GM21786 (cell line): ENCODE data around the gene NDUFS6.
"Not testable (repeated sequence)": the region's sequence is repeated elsewhere in the genome, so short reads cannot be mapped to it uniquely, and the experiment has no call there.

Source experiments
- ATAC-seq: cut with Tn5 transposase; IDR thresholded peaks from one replicate; pipeline ENCODE4 v1.9.1; 2021; ENCODE audit not compliant: unreplicated experiment

The NDUFS6 gene

DNA sequence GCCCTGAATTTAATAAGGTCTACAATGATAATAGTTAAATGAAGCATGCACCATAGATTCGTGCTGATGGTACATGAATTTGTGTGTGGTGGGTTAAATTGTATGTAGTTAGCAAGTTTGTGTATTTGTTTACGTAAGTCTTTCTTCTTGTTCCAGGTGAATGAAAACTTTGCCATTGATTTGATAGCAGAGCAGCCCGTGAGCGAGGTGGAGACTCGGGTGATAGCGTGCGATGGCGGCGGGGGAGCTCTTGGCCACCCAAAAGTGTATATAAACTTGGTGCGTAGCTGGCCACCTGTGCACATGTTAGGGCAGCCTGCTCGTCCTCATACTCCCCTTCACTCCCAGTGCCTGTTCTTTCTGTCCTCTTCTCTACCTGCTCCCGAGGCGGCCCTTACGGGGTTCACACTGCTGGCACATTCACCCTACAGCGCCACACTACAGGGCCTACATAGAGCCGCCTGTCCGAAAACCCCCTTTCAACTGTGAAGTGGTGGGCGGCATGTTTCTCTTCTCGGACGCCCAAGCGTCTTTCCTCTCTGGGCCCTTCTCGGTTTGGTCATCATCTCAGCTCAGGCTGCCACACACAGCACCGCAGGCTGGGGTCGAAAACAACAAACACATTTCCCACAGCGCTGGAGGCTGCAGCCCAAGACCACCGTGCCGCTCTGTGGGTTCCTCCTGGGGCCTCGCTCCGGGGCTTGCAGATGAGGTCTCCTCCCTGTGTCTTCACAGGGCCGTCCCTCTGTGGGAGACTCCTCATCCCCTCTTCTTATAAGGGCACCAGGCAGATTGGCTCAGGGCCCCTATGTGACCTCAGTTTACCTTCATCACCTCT, 13.2 kb downstream of the NDUFS6 start:
- ATAC-seq, result no peak

DNA sequence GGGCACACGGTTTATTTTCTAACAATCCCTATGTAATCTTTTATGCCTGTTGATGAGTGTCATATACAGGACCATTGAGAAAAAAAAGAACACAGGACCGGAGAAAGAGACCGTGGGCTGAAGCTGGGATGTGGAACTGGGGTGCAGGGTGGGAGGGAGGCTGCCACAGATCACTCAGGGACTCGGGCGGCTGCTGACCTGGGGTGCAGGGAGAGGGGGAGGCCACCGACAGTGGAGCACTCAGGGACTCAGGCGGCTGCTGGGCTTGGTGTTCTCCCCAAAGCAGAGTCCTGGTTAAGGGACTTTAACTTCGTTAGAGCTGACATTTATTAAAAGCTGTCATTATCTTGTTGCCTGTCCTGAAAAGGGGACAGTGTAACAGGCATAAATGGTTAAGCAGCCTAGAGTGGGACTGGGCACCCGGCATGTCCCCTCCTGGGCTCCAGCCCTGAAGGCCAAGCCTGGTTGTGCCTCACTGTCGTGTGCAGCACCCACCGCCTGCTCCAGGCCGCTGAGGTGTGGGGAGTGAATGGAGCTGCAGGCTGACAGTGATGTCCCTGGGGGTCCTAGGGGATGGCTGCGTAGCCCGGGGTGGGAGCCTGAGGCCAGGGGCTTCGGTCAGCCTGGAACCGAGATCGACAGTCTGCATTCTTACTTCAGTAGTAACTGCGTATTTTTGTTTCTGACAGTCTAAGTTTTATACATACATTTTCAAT, 14.0 kb downstream of the NDUFS6 start:
- no peak for ATAC-seq

DNA sequence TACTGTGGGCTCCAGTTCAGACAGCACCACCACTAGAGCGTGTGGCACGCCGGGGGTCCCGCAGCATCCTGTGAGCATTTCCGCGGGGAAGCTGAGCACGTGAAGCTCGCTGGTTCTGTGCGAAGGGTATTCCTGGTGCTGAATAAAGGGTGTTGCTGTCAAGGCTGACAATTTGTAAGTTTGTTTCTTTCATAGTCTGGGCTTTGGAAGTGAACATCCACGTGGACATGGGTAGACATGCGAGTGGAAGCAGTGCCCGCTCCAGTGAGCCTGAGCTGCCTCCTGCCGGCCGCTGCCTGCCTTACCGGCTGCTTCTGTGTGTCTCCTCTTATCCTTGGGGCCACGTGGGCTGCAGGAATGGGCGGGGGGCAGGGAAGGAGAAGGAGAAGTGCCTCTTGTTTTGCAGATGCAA, 14.7 kb downstream of the NDUFS6 start:
- ATAC-seq, result no peak

DNA sequence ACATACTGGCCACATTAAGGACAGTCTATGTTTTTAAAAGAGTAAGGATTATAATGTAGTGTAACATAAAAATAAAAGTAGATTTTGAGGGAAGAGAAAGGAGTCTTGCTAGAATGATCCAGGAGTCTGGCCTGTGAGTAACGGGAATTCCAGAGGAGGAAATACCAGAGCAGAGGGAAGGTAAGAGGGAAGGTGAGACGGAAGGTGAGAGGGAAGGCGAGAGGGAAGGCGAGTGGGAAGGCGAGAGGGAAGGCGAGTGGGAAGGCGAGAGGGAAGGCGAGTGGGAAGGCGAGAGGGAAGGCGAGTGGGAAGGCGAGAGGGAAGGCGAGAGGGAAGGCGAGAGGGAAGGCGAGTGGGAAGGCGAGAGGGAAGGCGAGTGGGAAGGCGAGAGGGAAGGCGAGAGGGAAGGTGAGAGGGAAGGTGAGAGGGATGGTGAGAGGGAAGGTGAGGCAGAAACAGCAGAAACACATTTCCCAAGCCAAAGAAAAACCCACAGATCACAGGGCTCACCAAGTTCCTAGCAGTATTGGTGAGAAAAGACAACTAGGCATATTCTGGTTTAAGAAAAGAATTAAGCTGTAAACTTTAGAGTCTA, 15.4 kb downstream of the NDUFS6 start:
- not testable (repeated sequence) for ATAC-seq

DNA sequence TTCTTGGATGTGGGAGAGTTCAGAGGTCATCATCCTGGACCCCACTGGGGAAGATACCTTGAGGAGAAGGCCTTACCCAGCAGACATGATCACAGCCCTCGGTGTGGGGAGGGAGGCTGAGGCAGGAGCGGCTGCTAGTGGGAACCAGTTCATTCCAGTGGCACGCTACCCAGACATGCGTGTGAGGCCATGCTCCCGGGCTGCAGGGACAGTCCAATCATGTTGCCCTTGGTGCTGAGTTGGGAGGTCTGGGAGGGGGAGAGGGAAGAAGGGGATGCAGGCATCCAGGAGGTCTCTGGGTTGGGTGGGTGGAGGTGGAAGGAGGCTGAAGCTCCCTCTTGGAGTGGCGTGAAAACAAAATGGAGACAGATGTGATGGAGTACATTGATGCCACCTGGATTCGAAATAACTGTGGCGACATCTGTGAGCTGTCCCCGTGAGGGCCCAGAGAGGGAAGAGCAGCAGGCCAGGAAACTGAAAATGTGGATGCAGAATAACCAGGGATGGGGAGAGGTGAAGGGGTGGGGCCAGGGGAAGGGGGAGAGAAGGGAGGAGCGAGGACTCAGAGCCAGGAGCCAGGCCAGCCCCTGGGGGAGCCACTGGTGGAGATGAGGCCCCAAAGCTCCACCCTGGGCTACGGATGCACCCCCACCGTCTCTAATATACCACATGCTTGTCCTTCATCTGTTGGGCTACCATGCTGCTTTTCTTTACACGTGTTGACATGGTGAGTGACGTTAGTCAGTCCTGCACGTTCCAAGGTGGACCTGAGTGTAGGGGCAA, 16.2 kb downstream of the NDUFS6 start:
- ATAC-seq, result no peak

DNA sequence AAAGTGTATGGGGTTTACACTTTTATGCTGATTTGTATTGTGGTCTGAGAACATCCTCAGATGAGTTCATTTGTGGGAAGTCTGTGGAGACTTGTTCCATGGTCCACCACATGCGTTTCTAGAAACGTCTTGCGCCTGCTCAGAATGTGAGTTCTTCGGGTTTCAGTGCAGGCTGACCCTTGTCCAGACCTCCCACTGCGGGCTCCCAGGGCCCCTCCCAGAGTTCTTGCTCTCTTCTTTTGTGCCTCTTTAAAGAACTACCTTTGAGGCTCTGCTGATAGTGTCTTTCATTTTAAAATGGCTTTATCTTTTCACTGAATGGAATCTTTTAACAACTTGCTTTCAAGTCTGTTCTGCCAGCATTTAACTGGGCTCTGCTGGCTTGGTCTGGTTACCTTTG, 17.6 kb downstream of the NDUFS6 start:
- ATAC-seq, result no peak

DNA sequence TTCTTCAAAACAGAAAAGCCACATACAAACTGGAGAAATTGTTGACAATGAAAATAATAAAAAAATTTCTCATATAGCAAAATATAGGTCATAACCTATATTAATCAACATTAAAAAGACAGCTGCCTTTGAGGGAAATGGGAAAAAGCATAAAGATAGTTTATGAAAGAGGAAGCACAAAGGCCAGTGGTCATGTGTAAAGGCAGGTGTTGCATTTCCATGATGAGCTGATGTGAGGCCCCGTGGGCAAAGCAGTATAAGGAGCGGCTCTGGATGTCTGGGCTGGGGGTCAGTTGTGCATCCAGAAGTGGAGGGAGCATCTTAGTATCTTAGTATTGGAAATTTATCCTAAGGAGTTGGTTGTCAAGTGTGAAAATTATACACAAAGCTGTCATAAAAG, 18.3 kb downstream of the NDUFS6 start:
- ATAC-seq, result no peak

DNA sequence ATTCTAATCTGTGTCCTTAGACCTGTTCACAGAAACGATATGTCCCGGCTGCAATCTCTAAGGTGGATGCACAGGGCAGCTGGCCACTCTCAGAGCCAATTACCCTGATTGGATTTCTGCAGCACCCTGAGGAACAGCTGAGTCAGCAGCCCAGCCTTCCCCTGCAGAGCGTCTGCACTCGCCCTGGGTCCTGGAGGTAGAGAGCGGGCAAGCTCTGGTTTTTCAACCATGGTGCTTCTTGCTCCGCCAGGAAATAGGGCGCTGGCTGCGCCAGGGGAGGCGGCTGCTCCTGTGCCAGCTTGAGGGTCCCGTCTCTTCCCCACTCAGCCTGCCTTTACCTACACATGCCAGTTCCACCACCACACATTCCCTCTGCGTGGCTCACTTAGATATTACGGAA, 19.2 kb downstream of the NDUFS6 start:
- ATAC-seq, result no peak

DNA sequence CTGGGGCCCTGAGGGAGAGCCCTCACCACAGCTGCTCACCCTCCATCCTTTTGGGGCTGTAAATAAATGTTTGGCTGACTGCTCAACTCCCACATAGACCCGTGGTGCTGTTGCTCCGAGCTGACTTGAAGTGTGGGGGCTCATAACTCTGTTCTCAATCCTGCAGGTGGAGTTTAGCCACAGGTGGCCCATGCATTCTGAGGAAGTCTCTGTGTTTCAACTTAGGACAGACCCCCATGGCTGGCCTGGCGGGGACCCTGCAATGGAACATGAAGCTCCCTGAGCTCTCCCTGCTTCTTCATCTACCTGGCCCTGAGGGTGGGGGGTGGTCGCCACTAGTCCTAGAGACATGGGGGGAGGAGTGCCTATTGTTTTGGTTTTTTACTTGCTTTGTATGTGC, 19.7 kb downstream of the NDUFS6 start:
- no peak for ATAC-seq

DNA sequence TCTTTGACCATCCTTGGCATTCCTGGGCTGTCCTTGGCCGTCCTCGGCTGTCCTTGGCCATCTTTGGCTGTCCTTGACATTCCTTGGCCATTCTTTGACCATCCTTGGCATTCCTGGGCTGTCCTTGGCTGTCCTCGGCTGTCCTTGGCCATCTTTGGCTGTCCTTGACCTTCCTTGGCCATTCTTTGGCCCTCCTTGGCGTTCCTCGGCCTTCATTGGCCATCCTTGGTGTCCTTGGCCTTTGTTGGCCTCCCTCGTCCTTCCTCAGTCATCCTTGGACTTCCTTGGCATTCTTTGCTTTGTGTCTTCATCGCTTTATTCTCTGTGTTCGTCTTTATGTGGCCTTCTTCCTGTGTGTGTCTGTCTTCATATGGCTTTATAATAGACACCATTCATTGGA, 20.7 kb downstream of the NDUFS6 start:
- ATAC-seq, result no peak

DNA sequence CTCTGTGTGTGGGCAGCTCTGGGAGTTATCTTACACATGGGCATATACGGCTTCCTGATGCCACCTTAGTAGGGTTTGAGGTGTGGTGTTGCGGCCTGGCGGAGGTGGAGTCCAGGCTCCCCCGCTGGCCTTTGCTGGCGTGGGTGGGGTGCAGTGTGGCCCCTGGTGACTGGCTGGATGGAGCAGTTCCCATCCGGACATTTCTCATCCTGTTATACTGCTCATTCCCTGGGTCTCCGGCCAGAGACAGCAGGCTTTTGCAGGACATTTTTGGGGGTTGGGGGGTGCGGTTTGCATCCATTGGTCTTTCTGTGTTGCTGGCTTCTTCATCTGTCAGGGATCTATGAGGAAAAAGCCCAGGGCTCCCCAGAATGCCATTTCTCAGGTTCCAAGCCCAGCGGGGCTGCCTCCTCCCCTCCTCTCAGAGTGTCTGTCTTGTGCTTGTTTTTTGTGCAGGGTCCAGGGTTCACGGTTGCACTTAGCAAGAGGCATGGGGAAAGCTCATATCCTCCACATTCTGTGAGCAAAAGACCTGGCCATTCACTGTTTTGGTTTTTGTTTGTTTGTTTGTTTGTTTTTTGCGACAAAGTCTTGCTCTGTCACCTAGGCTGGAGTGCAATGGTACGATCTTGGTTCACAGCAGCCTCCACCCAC, 22.3 kb downstream of the NDUFS6 start:
- ATAC-seq, result no peak

DNA sequence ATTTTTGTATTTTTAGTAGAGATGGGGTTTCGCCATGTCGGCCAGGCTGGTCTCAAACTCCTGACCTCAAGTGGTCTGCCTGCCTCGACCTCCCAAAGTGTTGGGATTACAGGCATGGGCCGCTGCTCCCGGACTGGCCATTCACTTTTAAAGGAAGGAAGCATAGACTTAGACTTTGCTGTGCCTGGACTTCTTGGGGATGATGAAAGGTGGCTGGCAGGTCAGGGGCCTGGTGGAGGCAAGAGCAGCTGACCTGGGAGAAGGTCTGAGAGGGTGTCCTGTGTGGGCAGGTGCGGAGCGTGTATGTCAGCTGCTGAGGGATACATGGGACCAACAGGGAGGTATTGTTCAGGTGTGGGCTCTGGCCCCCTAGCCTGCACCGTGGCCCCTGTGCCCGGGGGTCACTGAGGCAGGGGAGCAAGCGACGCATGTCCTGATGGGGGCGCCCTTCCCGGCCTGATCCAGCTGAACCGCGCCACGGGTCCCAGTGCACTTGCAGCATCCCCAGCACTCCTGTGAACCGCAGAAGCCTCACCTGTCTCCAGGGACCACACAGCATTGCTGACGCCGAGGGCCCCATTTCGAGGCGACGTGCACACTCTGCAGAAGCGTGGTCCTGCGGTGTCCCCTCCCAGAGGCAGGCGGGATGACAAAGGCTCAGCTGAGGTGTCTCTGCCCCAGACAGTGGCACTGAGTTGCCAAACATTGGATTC, 23.1 kb downstream of the NDUFS6 start:
- no peak for ATAC-seq

DNA sequence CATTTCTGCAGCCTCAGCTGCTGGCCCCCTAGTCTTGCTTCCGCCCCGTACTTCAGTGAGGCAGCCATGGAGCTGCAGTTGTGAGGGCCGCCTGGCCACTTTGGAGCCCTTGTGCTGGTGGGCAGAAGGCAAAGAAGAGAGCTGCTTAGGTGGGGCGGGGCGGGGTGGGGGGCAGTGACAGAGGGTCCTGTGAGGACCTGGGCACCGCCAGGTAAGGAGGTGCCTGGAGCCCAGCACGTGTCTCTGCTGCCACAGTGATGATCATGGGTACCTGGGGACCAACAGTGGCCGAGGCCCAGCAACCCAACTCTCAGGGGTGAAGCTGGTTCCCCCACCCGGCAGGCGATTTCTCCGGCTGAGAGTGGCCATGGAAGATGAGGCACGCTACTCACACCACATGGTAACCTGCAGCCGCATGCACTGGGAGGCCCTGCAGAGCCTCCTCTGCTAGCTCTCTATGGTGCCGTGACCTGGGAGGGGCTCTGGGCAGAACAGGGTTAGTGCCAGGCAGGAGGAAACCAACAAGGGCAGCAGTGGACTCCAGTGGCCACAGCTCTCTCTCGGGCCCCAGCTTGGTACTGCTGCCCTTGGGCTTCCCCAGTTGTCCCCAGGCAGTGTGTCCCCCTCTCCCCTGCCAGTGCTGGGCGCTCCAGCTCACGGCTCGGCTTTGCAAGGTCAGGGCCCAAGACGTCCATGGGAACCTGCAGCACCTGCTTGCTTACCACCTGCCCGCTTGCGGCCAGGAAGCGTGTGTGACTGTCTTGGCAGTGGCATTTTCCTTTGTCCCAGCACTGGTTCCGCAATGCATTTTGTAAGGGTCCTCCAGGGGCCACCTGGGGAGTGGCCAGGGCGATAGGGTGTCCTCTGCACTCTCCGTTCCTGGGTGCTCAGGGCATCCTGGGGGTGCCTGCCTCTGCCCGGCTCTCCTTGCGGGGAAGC, 24.0 kb downstream of the NDUFS6 start:
- no peak for ATAC-seq

DNA sequence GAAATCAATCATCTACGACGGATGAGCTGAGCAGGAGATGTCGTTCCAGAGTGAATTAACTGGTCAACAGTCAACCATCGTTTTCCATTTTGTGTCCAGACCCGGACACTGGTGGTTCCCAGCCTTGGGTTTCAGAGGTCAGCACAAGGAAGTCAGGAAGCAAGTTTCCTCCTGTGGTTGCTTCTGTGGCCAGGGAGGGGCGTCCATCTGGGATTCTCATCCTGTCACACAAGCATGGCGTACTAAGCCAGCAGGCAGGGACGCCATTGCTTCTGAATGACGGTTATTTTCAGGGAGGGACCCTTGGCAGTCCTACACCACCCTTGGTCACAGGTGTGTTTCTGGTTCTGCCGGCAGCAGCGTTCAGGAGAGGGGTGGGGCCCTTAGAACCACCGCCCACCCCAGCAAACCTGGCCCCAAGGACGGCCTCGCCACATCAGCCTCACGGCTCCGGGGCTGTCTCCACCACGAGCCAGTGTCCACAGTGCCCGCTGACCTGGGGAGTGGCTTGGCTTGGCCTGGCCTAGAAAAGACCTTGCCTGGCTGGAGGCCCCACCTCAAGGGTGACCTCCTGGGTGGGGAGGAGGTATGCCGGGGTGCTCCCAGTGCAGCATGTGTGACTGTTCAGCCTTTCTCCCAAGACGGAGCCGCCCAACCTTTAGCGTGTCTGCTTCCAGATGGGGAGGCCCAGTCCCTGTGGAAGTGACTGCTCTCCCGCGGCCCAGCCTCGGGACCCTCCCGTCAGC, 25.2 kb downstream of the NDUFS6 start:
- ATAC-seq, result no peak

DNA sequence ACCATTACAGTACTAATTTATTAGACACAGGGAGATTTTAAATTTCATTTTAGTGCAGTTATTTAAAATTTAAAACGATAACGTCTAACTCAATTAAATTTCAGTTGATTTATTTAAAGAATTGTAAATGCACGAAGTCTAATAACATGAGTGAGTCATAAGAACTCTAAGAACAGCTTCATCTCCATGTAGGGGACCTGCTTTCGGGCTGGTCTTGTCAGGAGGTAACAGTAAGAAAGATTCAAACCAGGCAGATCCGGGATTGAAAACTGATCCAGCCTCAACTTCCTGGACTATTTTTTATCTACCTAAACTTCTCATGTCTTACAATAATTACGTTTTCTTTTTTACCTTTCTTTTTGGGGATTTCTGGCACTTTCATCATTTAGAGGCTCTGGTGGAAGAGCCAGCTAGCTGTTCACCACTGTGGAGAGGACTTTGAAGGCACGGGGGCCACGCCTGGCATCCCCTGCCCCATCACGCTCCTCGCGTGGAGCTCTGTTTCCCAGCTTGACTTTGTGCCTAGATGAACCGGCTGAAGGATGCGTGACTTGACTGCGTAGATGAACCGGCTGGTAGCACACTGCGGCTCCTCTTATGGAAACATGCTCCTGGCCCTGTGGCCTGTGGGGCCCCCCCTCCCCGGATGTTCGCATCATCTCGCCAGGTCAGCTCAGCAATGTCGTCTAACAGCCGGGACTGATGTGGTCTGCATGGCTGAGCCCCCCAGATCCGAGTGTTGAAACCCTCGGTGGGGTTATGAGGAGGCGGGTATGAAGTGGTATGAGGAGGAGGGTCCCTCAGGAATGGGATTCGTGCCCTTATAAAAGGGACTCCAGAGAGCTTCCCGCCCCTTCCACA, 26.0 kb downstream of the NDUFS6 start:
- ATAC-seq, result no peak

DNA sequence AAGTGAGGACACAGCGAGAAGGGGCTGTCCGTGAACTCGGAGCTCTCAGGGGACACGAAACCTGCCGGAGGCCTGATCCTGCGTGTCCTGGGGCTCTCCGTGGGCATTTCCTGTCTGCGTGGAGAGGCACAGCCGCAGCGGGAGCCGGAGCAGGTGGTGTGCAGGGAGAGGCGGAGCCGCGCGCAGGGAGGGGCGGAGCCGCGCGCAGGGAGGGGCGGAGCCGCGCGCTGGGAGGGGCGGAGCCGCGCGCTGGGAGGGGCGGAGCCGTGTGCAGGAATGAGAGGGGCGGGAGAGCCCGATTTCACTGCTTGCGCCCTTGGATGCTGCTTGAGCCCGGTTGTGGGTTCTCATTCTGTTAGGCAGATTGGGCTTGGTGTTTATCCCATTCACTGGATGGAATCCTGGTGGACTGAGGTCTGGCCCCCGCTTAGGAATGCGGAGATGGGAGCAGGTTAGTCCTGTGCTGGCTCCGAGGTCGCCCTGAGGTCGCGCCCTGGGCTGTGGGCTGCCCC, 26.7 kb downstream of the NDUFS6 start:
- no peak for ATAC-seq

DNA sequence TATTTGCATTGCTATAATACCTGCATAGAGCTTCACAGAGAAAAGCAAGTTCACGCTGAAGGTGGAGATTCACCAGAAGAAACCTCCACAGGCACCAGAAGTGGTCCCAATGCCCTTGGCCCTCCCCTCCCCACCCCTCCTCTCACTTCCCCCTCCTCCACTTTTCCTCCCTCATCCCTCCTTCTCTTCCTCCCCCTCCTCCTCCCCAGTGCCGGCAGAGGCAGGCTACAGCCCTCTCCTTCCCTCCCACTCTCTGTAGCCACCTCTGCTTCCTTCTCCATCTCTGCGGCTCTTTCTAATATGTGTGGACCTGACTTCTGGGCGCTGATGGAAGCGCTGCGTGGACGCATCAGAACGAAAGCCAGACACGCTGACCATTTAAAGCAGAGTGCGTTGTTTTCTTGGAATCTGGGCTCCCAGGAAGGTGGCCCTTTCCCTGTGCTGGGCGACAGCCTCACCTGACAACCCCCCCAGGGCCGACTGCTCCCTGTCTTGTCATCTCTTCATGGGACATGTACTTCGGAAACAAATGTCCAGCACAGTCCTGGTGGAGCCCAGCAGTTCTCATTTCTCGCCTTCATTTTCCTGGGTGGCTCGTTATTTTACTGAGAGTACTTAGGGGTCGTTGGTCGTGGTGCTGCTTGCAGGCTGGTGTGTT, 29.5 kb downstream of the NDUFS6 start:
- ATAC-seq, result no peak
